HG02970 (cell line): ENCODE data around the gene PHYHD1.
"Not testable (repeated sequence)": the region's sequence is repeated elsewhere in the genome, so short reads cannot be mapped to it uniquely, and the experiment has no call there.

ENCODE experiments used
- ATAC-seq: cut with Tn5 transposase; IDR thresholded peaks from one replicate; pipeline ENCODE4 v1.9.1; 2021; ENCODE audit warnings: mild to moderate bottlenecking, moderate library complexity, moderate number of reproducible peaks; ENCODE audit not compliant: unreplicated experiment, low FRiP score

PHYHD1 gene

DNA sequence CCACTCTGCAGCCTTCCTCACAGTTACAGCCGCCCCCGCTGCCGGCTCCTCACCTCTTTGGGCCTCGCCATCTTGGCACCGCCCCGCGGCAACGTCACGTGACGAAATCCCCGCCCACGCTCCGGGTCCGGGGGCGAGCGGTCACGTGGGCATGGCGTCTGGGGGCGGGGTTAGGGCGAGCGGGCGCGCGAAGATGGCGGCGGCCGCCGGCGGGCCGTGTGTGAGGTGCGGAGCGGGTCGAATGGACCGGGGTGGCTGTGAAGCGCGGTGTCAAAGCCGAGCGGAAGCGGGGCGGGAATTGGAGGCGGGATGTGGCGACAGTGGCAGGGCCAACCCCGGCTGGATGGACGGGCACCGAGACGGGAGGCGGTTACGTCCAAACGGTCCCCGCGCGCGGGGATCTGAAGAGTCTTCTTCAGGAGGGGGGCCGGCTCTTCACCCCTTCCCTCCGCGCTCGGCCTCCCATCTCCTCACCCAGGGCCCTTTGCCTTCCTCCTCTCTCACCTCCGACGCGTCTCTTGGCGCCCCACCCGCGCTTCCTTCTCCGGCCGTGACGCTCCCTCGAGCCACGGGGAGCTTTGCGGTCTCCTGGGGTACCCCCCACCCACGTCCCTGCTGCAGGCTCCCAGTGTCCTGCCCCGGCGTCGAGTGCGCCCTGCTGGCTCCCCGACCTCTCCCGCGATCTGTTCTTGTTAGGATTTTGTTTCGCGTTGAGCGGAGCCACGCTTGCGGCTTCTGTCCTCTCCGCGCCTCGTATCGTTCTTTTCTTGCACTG lies 26.9 kb downstream of the PHYHD1 start, which contains the start of the genes DOLK and NUP188:
Gene DOLK (minus strand): TSS at position 77 of the 775 bp plus-strand sequence. CDS start 300 bp downstream, outside the sequence.
Gene NUP188 (plus strand): TSS at position 173 of the 775 bp plus-strand sequence. CDS start 21 bp downstream, at position 194.
- peak; percentile 84 for ATAC-seq

DNA sequence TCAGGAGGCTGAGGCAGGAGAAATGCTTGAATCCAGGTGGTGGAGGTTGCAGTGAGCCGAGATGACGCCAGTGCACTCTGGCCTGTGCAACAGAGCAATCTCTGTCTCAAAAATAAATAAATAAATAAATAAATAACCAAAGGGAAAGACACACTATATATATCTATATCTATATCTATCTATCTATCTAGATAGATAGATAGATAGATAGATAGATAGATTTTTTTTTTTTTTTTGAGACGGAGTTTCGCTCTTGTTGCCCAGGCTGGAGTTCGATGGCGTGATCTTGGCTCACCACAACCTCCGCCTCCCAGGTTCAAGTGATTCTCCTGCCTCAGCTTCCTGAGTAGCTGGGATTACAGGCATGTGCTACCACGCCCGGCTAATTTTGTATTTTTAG lies 40.6 kb downstream of the PHYHD1 start:
- ATAC-seq = not testable (repeated sequence)

DNA sequence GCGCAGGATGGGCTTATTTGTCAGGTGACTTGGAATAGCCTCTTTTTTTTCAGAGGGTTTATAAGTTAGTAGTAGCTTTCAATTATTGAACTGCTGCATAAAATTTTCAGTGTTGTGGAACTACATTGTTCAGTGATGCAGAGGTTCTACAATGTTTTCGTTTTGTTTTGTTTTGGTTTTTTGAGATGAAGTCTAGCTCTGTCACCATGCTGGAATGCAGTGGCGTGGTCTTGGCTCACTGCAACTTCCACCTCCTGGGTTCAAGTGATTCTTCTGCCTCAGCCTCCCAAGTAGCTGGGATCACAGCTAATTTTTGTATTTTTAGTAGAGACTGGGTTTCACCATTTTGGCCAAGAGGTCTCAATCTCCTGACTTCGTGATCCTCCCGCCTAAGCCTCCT lies 48.7 kb downstream of the PHYHD1 start:
- no peak for ATAC-seq

DNA sequence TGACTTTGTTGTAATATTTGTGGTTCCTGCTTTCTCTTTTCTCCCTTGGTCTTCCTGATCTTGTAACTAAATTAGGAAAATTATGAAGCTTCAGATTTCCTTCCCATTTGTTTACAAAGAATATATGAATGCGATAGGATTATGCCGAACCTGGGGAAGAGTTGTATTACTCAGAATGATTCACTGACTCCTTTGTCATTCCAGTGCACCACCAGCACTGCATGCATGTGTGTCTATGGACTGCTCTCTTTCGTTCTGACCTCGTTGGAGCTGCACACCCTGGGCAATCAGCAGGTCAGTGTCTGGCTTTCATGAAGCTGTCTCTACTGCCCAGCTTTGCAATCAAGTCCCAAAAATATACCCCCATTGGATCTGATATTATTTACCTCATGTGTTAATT lies 52.2 kb downstream of the PHYHD1 start:
- ATAC-seq = no peak

DNA sequence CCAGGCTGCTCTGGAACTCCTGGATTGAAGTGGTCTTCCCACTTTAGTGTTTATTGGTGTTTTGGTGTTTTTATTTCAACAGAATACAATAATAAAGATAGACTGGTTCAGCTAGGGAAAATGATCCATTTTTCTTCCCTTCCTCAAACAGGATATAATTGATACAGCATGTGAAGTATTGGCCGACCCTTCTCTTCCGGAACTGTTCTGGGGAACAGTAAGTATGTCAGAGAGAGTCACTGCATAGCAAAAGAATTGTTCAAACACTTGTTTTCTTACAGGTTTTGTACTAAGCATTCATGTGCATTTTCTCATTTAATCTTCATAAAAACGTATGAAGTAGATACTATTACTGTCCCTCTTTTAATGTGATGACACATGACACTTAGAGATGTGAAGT lies 58.3 kb downstream of the PHYHD1 start:
- no peak for ATAC-seq

DNA sequence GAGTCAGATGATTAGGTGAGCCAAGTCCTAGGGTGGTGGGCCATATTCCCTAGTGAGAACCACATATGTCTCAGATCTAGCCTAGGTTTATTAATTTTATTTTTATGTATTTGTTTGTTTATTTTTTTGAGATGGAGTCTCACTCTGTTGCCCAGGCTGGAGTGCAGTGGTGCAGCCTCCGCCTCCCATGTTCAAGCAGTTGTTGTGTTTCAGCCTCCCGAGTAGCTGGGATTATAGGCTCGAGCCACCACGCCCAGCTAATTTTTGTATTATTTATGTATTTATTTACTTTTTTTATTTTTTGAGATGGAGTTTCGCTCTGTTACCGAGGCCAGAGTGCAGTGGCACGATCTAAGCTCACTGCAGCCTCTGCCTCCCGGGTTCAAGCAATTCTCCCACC lies 62.8 kb downstream of the PHYHD1 start:
- ATAC-seq = no peak

DNA sequence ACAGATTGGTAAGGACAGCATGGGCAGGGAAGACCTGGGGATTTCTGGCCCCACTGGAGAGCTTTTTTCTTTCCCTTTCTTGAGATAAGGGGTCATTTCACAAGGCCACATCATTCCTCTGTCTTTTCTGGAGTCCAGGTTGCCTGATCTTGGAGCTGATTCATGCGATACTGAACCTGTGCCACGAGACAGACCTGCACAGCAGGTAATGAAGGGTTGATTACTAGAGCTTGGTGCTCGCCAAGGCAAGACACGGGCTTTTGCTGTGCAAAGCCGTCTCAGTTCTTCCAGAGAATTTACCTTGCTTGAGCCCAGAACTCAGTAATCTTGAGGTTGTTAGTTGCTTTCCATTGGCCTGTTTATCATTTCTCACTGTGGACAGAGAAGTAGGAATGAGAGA lies 65.9 kb downstream of the PHYHD1 start:
- no peak for ATAC-seq

DNA sequence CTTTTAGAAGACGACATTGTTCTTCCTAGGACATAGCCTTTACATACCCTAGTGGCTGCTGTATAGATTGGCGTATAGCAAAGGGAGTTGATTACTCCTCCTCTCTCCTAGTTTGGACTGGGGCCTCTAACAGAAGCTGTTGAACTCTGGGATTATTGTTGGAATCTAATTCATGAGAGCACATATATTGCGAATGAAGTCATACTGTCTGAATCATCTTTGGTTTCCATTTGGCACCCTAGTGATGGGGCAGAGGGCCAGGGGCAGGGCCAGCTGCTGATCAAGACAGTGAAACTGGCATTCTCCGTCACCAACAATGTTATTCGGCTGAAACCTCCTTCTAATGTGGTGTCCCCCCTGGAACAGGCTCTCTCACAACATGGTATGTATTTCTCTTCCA lies 67.0 kb downstream of the PHYHD1 start:
- no peak for ATAC-seq
